Measurements from ENCODE around the gene G6PC1. TPM values are rescaled to one million over a fixed set of nuclear protein-coding genes. Genes with fewer than 3 reads are reported as not detected.

G6PC1 gene
- total and polyA plus RNA-seq, 2 of the 4 experiments (the other 2 are of a cell fraction) = not detected

DNA sequence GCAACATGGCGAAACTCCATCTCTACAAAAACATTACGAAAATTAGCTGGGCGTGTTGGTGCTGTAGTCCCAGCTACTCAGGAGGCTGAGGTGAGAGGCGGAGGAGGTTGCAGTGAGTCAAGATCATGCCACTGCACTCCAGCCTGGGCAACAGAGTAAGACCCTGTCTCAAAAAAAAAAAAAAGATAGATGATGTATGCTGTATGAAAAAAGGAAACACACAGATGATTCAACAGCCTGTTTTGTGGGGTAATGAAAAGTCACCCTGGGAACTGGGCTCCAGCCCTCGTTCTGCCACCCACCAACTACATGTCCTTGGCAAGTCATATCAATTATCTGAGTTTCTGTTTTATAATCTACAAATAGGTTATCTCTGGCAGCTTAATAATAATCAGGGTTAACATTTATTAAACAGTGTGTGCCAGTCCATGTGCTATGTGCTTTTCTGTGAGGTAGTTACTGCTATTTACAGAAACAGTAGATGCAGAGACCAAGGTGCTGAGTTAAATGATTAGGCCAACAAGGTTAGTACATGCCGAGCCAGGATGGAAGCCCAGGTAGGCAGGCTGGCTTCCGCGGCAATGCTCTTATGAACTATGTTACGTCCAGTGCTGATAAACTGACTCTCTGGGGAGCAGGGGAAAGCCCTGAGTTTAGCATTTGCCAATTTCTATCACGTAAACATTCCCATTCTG, 1.1 kb downstream of the G6PC1 start:
- Histone ChIP-seq H3K9me3 (ENCODE audit: control insufficient read depth, insufficient read depth, low read length) (no peaks in the 10 kb centered on the region), H3K4ac (ENCODE audit: low read depth, low read length) (no peak overlapping the region), H4K91ac (ENCODE audit: insufficient read depth, low read depth, low read length) (no peak overlapping the region), H2AFZ (replicated peaks; ENCODE audit: low read length, poor library complexity) (no peak overlapping the region), H3K27me3 (ENCODE audit: control insufficient read depth, insufficient read depth, low read length) (peaks cover 37% of the 10 kb centered on the region), H3K4me3 (ENCODE audit: insufficient read depth, low read depth, low read length) (no peak overlapping the region), H3K36me3 (ENCODE audit: control insufficient read depth, insufficient read depth, low read length) (no peaks in the 10 kb centered on the region), H2AK5ac (ENCODE audit: low read depth, low read length) (no peak overlapping the region), H3K9me1 (ENCODE audit: insufficient read depth, low read length) (no peaks in the 10 kb centered on the region), H2BK120ac (ENCODE audit: low read depth, low read length) (no peak overlapping the region), H3K27ac (ENCODE audit: insufficient read depth, low read length) (no peak overlapping the region), H3K4me1 (ENCODE audit: control insufficient read depth, insufficient read depth, low read length) (no peaks in the 10 kb centered on the region), H4K5ac (ENCODE audit: low read depth, low read length) (no peak overlapping the region), H3K79me1 (ENCODE audit: low read depth in 1 of 2, low read length in 2 of 2) (no peaks in the 10 kb centered on the region), H2BK15ac (ENCODE audit: low read depth, low read length) (no peak overlapping the region), H4K8ac (ENCODE audit: low read depth in 2 of 2, low read length in 2 of 2) (no peak overlapping the region), H2BK20ac (ENCODE audit: low read depth, low read length) (no peak overlapping the region), H4K20me1 (ENCODE audit: insufficient read depth, low read length) (no peaks in the 10 kb centered on the region), H2BK5ac (ENCODE audit: low read depth, low read length, poor library complexity, severe bottlenecking) (no peak overlapping the region), H2AK9ac (replicated peaks; ENCODE audit: low read depth, low read length, poor library complexity) (no peak overlapping the region), H3K56ac (ENCODE audit: extremely low read depth, insufficient read depth, low read length) (no peak overlapping the region), H3K18ac (ENCODE audit: low read depth, low read length) (no peak overlapping the region), H3K23ac (ENCODE audit: low read depth, low read length) (no peak overlapping the region), H3K14ac (replicated peaks; ENCODE audit: low read depth, low read length) (no peak overlapping the region), H3K4me2 (ENCODE audit: low read depth, low read length) (no peak overlapping the region), H3K9ac (ENCODE audit: low read depth, low read length) (no peak overlapping the region)
- ChIA-PET POLR2A (ENCODE audit: unreplicated experiment) (no interaction called here), CTCF (no interaction called here)
- dilution Hi-C loops (cut with HindIII; ENCODE audit: low sequenced_read_pairs, unreplicated experiment) = no loop called here
- intact Hi-C loops (cut with micrococcal nuclease) = no loop called here
- ATAC-seq (ENCODE audit: low read depth) (no peak), DNase-seq (no peak)
- no CpG with 5 or more reads among the region's 10 CpGs for WGBS, 2 experiments (ENCODE audit: extremely low coverage in 2 of 2, insufficient read length in 1 of 2)
- BruUV-seq (replicated peaks) = no TSS peak
- TF ChIP-seq SMC3 (IDR thresholded peaks at IDR 0.05; ENCODE audit: low read depth, low read length) = no peak
- no peak for TF ChIP-seq FOS (IDR thresholded peaks at IDR 0.05; ENCODE audit: low read depth, low read length)
- TF ChIP-seq RCOR1 (IDR thresholded peaks at IDR 0.05; ENCODE audit: insufficient replicate concordance, low read length) = no peak
- no peak for TF ChIP-seq MAZ (IDR thresholded peaks at IDR 0.05; ENCODE audit: borderline replicate concordance, low read depth, low read length)
- TF ChIP-seq MAFK (IDR thresholded peaks at IDR 0.05; ENCODE audit: low read depth, low read length) = no peak
- no peak for TF ChIP-seq CEBPB (IDR thresholded peaks at IDR 0.05; ENCODE audit: low read depth, low read length)
- TF ChIP-seq, protein P1, sequence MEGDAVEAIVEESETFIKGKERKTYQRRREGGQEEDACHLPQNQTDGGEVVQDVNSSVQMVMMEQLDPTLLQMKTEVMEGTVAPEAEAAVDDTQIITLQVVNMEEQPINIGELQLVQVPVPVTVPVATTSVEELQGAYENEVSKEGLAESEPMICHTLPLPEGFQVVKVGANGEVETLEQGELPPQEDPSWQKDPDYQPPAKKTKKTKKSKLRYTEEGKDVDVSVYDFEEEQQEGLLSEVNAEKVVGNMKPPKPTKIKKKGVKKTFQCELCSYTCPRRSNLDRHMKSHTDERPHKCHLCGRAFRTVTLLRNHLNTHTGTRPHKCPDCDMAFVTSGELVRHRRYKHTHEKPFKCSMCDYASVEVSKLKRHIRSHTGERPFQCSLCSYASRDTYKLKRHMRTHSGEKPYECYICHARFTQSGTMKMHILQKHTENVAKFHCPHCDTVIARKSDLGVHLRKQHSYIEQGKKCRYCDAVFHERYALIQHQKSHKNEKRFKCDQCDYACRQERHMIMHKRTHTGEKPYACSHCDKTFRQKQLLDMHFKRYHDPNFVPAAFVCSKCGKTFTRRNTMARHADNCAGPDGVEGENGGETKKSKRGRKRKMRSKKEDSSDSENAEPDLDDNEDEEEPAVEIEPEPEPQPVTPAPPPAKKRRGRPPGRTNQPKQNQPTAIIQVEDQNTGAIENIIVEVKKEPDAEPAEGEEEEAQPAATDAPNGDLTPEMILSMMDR (conservative IDR thresholded peaks at IDR 0.05; ENCODE audit: low read depth, low read length) = no peak
- no peak for TF ChIP-seq RFX5 (IDR thresholded peaks at IDR 0.05; ENCODE audit: low read depth, low read length)
- no peak for TF ChIP-seq MXI1 (IDR thresholded peaks at IDR 0.05; ENCODE audit: borderline replicate concordance, low read depth, low read length)
- no peak for TF ChIP-seq POLR2A (IDR thresholded peaks at IDR 0.05; ENCODE audit: low read depth, low read length)
- no peak for TF ChIP-seq BHLHE40 (IDR thresholded peaks at IDR 0.05; ENCODE audit: low read depth, low read length)
- TF ChIP-seq RAD21 (IDR thresholded peaks at IDR 0.05; ENCODE audit: low read length) = no peak
- TF ChIP-seq NFE2L2 (IDR thresholded peaks at IDR 0.05; ENCODE audit: low read depth, low read length) = no peak
- TF ChIP-seq CHD1 (IDR thresholded peaks at IDR 0.05; ENCODE audit: low read depth, low read length) = no peak
- TF ChIP-seq, protein P2, sequence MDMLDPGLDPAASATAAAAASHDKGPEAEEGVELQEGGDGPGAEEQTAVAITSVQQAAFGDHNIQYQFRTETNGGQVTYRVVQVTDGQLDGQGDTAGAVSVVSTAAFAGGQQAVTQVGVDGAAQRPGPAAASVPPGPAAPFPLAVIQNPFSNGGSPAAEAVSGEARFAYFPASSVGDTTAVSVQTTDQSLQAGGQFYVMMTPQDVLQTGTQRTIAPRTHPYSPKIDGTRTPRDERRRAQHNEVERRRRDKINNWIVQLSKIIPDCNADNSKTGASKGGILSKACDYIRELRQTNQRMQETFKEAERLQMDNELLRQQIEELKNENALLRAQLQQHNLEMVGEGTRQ (IDR thresholded peaks at IDR 0.05; ENCODE audit: low read depth, low read length) = no peak
- TF ChIP-seq, protein P3, sequence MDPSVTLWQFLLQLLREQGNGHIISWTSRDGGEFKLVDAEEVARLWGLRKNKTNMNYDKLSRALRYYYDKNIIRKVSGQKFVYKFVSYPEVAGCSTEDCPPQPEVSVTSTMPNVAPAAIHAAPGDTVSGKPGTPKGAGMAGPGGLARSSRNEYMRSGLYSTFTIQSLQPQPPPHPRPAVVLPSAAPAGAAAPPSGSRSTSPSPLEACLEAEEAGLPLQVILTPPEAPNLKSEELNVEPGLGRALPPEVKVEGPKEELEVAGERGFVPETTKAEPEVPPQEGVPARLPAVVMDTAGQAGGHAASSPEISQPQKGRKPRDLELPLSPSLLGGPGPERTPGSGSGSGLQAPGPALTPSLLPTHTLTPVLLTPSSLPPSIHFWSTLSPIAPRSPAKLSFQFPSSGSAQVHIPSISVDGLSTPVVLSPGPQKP (IDR thresholded peaks at IDR 0.05; ENCODE audit: borderline replicate concordance, low read depth, low read length) = no peak
- in situ Hi-C loops (cut with MboI; ENCODE audit: low sequenced_read_pairs) = no loop called here
